HCT116 (cell line): ENCODE results near the gene RWDD4. TPM values are rescaled to one million over a fixed set of nuclear protein-coding genes. Genes with fewer than 3 reads are reported as not detected.
A peak's percentile ranks its signal among the peaks of the same experiment; 100 is the strongest.

Source experiments
- ATAC-seq: fragments of 200-7000 bp; cut with Tn5 transposase; 2 replicates; pipeline ENCODE4 v1.9.1; 2020; ENCODE audit warnings: mild to moderate bottlenecking, moderate library complexity
- BruUV-seq: library from RNA; stranded (reverse); fragments of 400-500 nt; replicated peaks from 2 replicates; lab custom pipeline; 2021; lab: Mats Ljungman, UMichigan
- CTCF ChIA-PET: fragments of 300-600 bp; sonication (Branson Sonifier 250); formaldehyde crosslinking; loops from one replicate; lab custom pipeline; 2021; ENCODE audit warnings: antibody characterized with exemption; lab: Charles Lee
- POLR2A ChIA-PET: fragments of 300-600, 350-600 bp; sonication (Branson Sonifier 250); formaldehyde crosslinking; loops from one replicate; lab custom pipeline; 2021; ENCODE audit warnings: antibody characterized with exemption; lab: Charles Lee
- RAD21 ChIA-PET, 2 experiments: fragments of 300-600 bp; sonication (Branson Sonifier 250); formaldehyde crosslinking; loops; one replicate each; lab custom pipeline; 2023; ENCODE audit warnings: low total read pairs in 2 of 2; ENCODE audit not compliant: uncharacterized antibody in 2 of 2, unreplicated experiment in 2 of 2, low non-redundant PET in 1 of 2; lab: Charles Lee
- DNase-seq: peaks from one replicate; pipeline ENCODE4 v3.0.0-alpha.2; 2010; ENCODE audit warnings: low read depth, low spot score
- H2AFZ ChIP-seq: fragments of 200-600 bp; shearing (Covaris generic), sonication (generic); 2 replicates; pipeline ENCODE4 v1.6.1; 2017; ENCODE audit warnings: low read depth, mixed run types, mixed read lengths, antibody characterized with exemption, low read length; ENCODE audit not compliant: poor library complexity, severe bottlenecking
- H3K27ac ChIP-seq: 2 replicates; pipeline ENCODE4 v1.5.1; 2012; ENCODE audit warnings: low read depth, low read length
- H3K27me3 ChIP-seq: fragments of 200-600 bp; sonication (generic); 2 replicates; pipeline ENCODE4 v1.6.1; 2016; ENCODE audit warnings: mixed run types, low read length, mixed read lengths; ENCODE audit not compliant: insufficient read depth
- H3K36me3 ChIP-seq, 2 experiments: fragments of 200-500 bp in 1 of 2; fragments of 200-600 bp in 1 of 2; sonication (Bioruptor generic) in 1 of 2; sonication (generic) in 1 of 2; 2 replicates each; pipeline versions ENCODE4 v1.5.1 to v1.6.1; 2014 to 2016; ENCODE audit warnings: low read length in 2 of 2, inconsistent platforms in 1 of 2, mixed read lengths in 1 of 2, mixed run types in 1 of 2; ENCODE audit not compliant: insufficient read depth in 2 of 2, control insufficient read depth in 1 of 2
- H3K4me1 ChIP-seq, 2 experiments: fragments of 200-600 bp in 1 of 2; sonication (generic) in 1 of 2; 2 replicates each; pipeline versions ENCODE4 v1.5.1 to v1.6.1; 2012 to 2017; ENCODE audit warnings: low read length in 2 of 2, inconsistent platforms in 1 of 2, mild to moderate bottlenecking in 1 of 2, mixed read lengths in 1 of 2, mixed run types in 1 of 2, moderate library complexity in 1 of 2; ENCODE audit not compliant: insufficient read depth in 2 of 2, control insufficient read depth in 1 of 2
- H3K4me2 ChIP-seq: fragments of 200-600 bp; sonication (generic); 2 replicates; pipeline ENCODE4 v1.6.1; 2017; ENCODE audit warnings: mixed run types, low read length, mixed read lengths
- H3K4me3 ChIP-seq, 2 experiments: fragments of 200-600 bp in 1 of 2; sonication (generic) in 1 of 2; replicated peaks in 1 of 2; 2 replicates each; pipeline ENCODE4 v1.5.1; 2011 to 2016; ENCODE audit warnings: low read length in 2 of 2, control low read depth in 1 of 2, low read depth in 1 of 2, mild to moderate bottlenecking in 1 of 2, mixed read lengths in 1 of 2, mixed run types in 1 of 2
- H3K79me2 ChIP-seq: fragments of 200-600 bp; sonication (generic); 2 replicates; pipeline ENCODE4 v1.6.1; 2017; ENCODE audit warnings: mild to moderate bottlenecking, mixed run types, low read length, moderate library complexity, mixed read lengths; ENCODE audit not compliant: insufficient read depth
- H3K9ac ChIP-seq: fragments of 200-600 bp; sonication (generic); 2 replicates; pipeline ENCODE4 v1.6.1; 2016; ENCODE audit warnings: low read length, mixed read lengths
- H3K9me2 ChIP-seq: fragments of 200-600 bp; sonication (generic), shearing (Covaris generic); 2 replicates; pipeline ENCODE4 v1.6.1; 2017; ENCODE audit warnings: mixed run types, mild to moderate bottlenecking, moderate library complexity; ENCODE audit not compliant: insufficient read depth
- H3K9me3 ChIP-seq, 2 experiments: fragments of 200-500 bp in 1 of 2; fragments of 200-600 bp in 1 of 2; sonication (Bioruptor generic) in 1 of 2; sonication (generic) in 1 of 2; 2 replicates each; pipeline ENCODE4 v1.6.1; 2014 to 2017; ENCODE audit warnings: low read length in 2 of 2, mixed read lengths in 2 of 2, inconsistent platforms in 1 of 2, low read depth in 1 of 2, mild to moderate bottlenecking in 1 of 2, mixed run types in 1 of 2, moderate library complexity in 1 of 2; ENCODE audit not compliant: control insufficient read depth in 1 of 2, insufficient read depth in 1 of 2
- H4K20me1 ChIP-seq: fragments of 200-600 bp; sonication (generic), shearing (Covaris generic); 2 replicates; pipeline ENCODE4 v1.6.1; 2017; ENCODE audit warnings: mixed run types, mild to moderate bottlenecking, moderate library complexity; ENCODE audit not compliant: insufficient read depth
- CBX3 ChIP-seq: IDR thresholded peaks from 2 replicates; pipeline ENCODE4 v1.6.1; 2012; ENCODE audit warnings: low read depth
- EGR1 ChIP-seq: IDR thresholded peaks from 2 replicates; pipeline ENCODE4 v1.6.1; 2012; ENCODE audit warnings: low read depth
- ELF1 ChIP-seq: IDR thresholded peaks from 2 replicates; pipeline ENCODE4 v1.6.1; 2012; ENCODE audit warnings: low read depth, borderline replicate concordance
- EZH2 ChIP-seq: fragments of 200-600 bp; sonication (generic); IDR thresholded peaks from 2 replicates; pipeline ENCODE4 v1.6.1; 2017; ENCODE audit warnings: antibody characterized with exemption, mixed run types
- EZH2phosphoT487 ChIP-seq: fragments of 200-600 bp; IDR thresholded peaks from 2 replicates; pipeline ENCODE4 v1.6.1; 2018; ENCODE audit warnings: antibody characterized with exemption, borderline replicate concordance
- FOSL1 ChIP-seq: IDR thresholded peaks from 2 replicates; pipeline ENCODE4 v1.6.1; 2012; ENCODE audit warnings: low read depth
- JUND ChIP-seq: IDR thresholded peaks from 2 replicates; pipeline ENCODE4 v1.6.1; 2012
- POLR2A ChIP-seq: IDR thresholded peaks from 2 replicates; pipeline ENCODE4 v1.7.0; 2011; ENCODE audit warnings: borderline replicate concordance; ENCODE audit not compliant: insufficient read depth, insufficient read length; ENCODE audit errors: extremely low read depth
- POLR2AphosphoS5 ChIP-seq: IDR thresholded peaks from 2 replicates; pipeline ENCODE4 v1.6.1; 2011; ENCODE audit warnings: mild to moderate bottlenecking, low read depth, low read length, moderate library complexity
- TCF7L2 ChIP-seq: IDR thresholded peaks from 2 replicates; pipeline ENCODE4 v1.7.0; 2011; ENCODE audit warnings: borderline replicate concordance, inconsistent platforms; ENCODE audit not compliant: insufficient read depth, insufficient read length; ENCODE audit errors: extremely low read depth
- ZFX ChIP-seq: fragments of 450-650 bp; IDR thresholded peaks from 2 replicates; pipeline ENCODE4 v1.6.1; 2017
- ZNF274 ChIP-seq: fragments of 200-500 bp; sonication (Bioruptor generic); IDR thresholded peaks from 2 replicates; pipeline ENCODE4 v1.6.1; 2014; ENCODE audit warnings: mild to moderate bottlenecking, low read depth, low read length, inconsistent platforms
- intact Hi-C: fragments of 100-400 bp; cut with micrococcal nuclease; formaldehyde crosslinking; loops from 2 replicates; pipeline ENCODE4 v1.10.0; 2022
- total RNA-seq: library from RNA; stranded (reverse); gene quantifications from one replicate; pipeline ENCODE4 v1.2.1, GENCODE V29; 2021; ENCODE audit not compliant: unreplicated experiment
- TF ChIP-seq, protein P1 (sequence below): IDR thresholded peaks from 2 replicates; pipeline ENCODE4 v1.6.1; 2011; ENCODE audit warnings: mild to moderate bottlenecking, low read length, moderate library complexity; ENCODE audit not compliant: insufficient replicate concordance; ENCODE audit errors: extremely low read depth
- TF ChIP-seq, protein P2 (sequence below): IDR thresholded peaks from 2 replicates; pipeline ENCODE4 v1.6.1; 2012
- TF ChIP-seq, protein P3 (sequence below): IDR thresholded peaks from 2 replicates; pipeline ENCODE4 v1.6.1; 2012; ENCODE audit warnings: low read depth

Gene RWDD4
- total RNA-seq, 1 experiment from 2014 or later: 11.9 TPM

DNA sequence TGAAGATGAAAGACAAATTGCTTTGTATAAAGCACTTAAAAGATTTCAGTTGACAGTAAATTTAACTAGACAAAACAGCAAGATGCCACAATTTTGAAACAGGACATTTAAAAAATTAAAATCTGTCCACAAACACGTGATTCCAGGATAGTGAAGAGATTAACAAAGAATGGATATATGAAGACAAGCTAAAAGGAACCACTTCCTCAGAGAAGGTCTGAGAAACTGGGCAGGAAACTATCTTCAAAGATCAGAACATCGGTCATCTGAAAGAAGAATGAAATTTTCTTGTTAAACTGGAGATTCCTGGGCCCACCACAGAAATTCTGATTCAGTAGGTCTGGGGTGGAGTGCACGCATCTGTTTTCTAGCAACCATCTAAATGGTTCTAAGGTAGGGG is 1.4 kb downstream of the RWDD4 start:
- ATAC-seq: no peak
- no peaks in the 10 kb centered on the region for H3K27me3 ChIP-seq

DNA sequence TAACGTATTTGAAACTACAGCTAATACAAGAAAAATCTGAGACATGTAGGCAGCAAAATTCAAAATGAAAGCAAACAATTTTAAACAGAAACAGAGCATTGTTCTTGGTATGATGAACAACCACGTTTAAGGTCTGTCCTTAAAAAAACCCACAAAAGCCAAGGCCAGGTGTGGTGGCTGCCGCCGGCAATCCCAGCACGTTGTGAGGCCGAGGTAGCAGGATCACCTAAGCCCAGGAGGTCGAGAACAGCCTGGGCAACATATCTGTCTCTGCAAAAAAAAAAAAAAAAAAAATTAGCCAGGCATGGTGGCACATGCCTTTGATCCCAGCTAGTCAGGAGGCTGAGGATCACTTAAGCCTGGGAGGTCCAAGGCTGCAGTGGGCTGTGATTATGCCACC is 13.7 kb downstream of the RWDD4 start:
- Histone ChIP-seq H3K4me2 (no peak overlapping the region), H3K27me3 (no peaks in the 10 kb centered on the region), H3K79me2 (no peaks in the 10 kb centered on the region), H2AFZ (no peak overlapping the region), H3K9ac (no peak overlapping the region)
- RAD21 ChIA-PET: no interaction called here
- no peak for DNase-seq
- POLR2A ChIA-PET: no interaction called here
- TF ChIP-seq EZH2 (no peak), ZNF274 (no peak), ZFX (no peak), EGR1 (no peak), CBX3 (no peak), JUND (no peak), TCF7L2 (no peak), ELF1 (no peak), FOSL1 (no peak), EZH2phosphoT487 (no peak), POLR2A (no peak)
- TF ChIP-seq, protein P1, sequence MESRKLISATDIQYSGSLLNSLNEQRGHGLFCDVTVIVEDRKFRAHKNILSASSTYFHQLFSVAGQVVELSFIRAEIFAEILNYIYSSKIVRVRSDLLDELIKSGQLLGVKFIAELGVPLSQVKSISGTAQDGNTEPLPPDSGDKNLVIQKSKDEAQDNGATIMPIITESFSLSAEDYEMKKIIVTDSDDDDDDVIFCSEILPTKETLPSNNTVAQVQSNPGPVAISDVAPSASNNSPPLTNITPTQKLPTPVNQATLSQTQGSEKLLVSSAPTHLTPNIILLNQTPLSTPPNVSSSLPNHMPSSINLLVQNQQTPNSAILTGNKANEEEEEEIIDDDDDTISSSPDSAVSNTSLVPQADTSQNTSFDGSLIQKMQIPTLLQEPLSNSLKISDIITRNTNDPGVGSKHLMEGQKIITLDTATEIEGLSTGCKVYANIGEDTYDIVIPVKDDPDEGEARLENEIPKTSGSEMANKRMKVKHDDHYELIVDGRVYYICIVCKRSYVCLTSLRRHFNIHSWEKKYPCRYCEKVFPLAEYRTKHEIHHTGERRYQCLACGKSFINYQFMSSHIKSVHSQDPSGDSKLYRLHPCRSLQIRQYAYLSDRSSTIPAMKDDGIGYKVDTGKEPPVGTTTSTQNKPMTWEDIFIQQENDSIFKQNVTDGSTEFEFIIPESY: no peak
- TF ChIP-seq, protein P2, sequence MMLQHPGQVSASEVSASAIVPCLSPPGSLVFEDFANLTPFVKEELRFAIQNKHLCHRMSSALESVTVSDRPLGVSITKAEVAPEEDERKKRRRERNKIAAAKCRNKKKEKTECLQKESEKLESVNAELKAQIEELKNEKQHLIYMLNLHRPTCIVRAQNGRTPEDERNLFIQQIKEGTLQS: no peak
- TF ChIP-seq, protein P3, sequence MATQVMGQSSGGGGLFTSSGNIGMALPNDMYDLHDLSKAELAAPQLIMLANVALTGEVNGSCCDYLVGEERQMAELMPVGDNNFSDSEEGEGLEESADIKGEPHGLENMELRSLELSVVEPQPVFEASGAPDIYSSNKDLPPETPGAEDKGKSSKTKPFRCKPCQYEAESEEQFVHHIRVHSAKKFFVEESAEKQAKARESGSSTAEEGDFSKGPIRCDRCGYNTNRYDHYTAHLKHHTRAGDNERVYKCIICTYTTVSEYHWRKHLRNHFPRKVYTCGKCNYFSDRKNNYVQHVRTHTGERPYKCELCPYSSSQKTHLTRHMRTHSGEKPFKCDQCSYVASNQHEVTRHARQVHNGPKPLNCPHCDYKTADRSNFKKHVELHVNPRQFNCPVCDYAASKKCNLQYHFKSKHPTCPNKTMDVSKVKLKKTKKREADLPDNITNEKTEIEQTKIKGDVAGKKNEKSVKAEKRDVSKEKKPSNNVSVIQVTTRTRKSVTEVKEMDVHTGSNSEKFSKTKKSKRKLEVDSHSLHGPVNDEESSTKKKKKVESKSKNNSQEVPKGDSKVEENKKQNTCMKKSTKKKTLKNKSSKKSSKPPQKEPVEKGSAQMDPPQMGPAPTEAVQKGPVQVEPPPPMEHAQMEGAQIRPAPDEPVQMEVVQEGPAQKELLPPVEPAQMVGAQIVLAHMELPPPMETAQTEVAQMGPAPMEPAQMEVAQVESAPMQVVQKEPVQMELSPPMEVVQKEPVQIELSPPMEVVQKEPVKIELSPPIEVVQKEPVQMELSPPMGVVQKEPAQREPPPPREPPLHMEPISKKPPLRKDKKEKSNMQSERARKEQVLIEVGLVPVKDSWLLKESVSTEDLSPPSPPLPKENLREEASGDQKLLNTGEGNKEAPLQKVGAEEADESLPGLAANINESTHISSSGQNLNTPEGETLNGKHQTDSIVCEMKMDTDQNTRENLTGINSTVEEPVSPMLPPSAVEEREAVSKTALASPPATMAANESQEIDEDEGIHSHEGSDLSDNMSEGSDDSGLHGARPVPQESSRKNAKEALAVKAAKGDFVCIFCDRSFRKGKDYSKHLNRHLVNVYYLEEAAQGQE: no peak
- TF ChIP-seq, all 23 proteins: peak for 0
- no peaks in the 10 kb centered on the region for H4K20me1 ChIP-seq
- H3K9me3 ChIP-seq: no peaks in the 10 kb centered on the region
- H3K27ac ChIP-seq: no peak overlapping the region
- CTCF ChIA-PET: no interaction called here
- intact Hi-C loops: no loop called here
- H3K9me2 ChIP-seq: no peaks in the 10 kb centered on the region
- no peaks in the 10 kb centered on the region for H3K4me1 ChIP-seq
- ATAC-seq: no peak
- H3K36me3 ChIP-seq: no peaks in the 10 kb centered on the region; a peak in 1 of 4 replicates
- H3K4me3 ChIP-seq: no peak overlapping the region
- BruUV-seq: no TSS peak

More for the DNA sequence above, 1.4 kb downstream of the RWDD4 start:
- TF ChIP-seq POLR2AphosphoS5: no peak
- RAD21 ChIA-PET: no interaction called here
- Histone ChIP-seq H2AFZ (no peak overlapping the region), H3K9me3 (no peaks in the 10 kb centered on the region), H3K4me2 (peak overlapping the region; percentile 79), H3K4me1 (peaks cover 3 to 11% of the 10 kb centered on the region in 2 experiments; a peak in 2 of 4 replicates), H3K4me3 (peak overlapping the region; percentile 63 to 77), H3K9me2 (no peaks in the 10 kb centered on the region), H3K79me2 (peaks cover 25% of the 10 kb centered on the region), H3K36me3 (no peaks in the 10 kb centered on the region), H3K27ac (no peak overlapping the region), H4K20me1 (no peaks in the 10 kb centered on the region), H3K9ac (peak overlapping the region; percentile 79)
- CTCF ChIA-PET: no interaction called here
- BruUV-seq: no TSS peak
- DNase-seq: no peak
- POLR2A ChIA-PET: no interaction called here
- intact Hi-C loops: loop anchor here (10.0 kb wide), 1 partner anchor 153 kb away; the partner anchor contains the start of gene ING2
